PFSK-1 (cell line): ENCODE results near the gene EIF4B. TPM values are rescaled to one million over a fixed set of nuclear protein-coding genes. Genes with fewer than 3 reads are reported as not detected.

Experiments
- FOXP2 ChIP-seq: optimal IDR thresholded peaks from 2 replicates; pipeline ENCODE3; 2011; ENCODE audit warnings: borderline replicate concordance, control low read depth, inconsistent platforms; ENCODE audit not compliant: insufficient read depth; ENCODE audit errors: extremely low read length, extremely low read depth
- POLR2AphosphoS5 ChIP-seq: IDR thresholded peaks from 2 replicates; pipeline ENCODE4 v1.6.1; 2012; ENCODE audit warnings: low read depth, mild to moderate bottlenecking, control low read depth, low read length, moderate library complexity
- SIN3A ChIP-seq: IDR thresholded peaks from 2 replicates; pipeline ENCODE4 v1.6.1; 2012; ENCODE audit warnings: mild to moderate bottlenecking, low read length, moderate library complexity, borderline replicate concordance; ENCODE audit not compliant: insufficient read depth
- TAF1 ChIP-seq: IDR thresholded peaks from 2 replicates; pipeline ENCODE4 v1.6.1; 2012; ENCODE audit warnings: low read length, control low read depth, borderline replicate concordance; ENCODE audit not compliant: insufficient read depth
- polyA plus RNA-seq: library from polyadenylated mRNA; unstranded; fragments of >200 nt; gene quantifications from one replicate; pipeline ENCODE4 v1.2.1, GENCODE V29; 2012; ENCODE audit warnings: low read depth, missing spikeins; ENCODE audit not compliant: insufficient read length
- TF ChIP-seq, protein P1 (sequence below), 2 experiments: IDR thresholded peaks; 2 replicates each; pipeline versions ENCODE4 v1.6.1 to v1.8.0; 2011 to 2012; ENCODE audit warnings: low read depth in 2 of 2, low read length in 2 of 2, control low read depth in 1 of 2, inconsistent platforms in 1 of 2, mild to moderate bottlenecking in 1 of 2, moderate library complexity in 1 of 2; ENCODE audit not compliant: insufficient read depth in 1 of 2

Gene EIF4B, protein sequence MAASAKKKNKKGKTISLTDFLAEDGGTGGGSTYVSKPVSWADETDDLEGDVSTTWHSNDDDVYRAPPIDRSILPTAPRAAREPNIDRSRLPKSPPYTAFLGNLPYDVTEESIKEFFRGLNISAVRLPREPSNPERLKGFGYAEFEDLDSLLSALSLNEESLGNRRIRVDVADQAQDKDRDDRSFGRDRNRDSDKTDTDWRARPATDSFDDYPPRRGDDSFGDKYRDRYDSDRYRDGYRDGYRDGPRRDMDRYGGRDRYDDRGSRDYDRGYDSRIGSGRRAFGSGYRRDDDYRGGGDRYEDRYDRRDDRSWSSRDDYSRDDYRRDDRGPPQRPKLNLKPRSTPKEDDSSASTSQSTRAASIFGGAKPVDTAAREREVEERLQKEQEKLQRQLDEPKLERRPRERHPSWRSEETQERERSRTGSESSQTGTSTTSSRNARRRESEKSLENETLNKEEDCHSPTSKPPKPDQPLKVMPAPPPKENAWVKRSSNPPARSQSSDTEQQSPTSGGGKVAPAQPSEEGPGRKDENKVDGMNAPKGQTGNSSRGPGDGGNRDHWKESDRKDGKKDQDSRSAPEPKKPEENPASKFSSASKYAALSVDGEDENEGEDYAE
- 250 TPM for polyA plus RNA-seq

DNA sequence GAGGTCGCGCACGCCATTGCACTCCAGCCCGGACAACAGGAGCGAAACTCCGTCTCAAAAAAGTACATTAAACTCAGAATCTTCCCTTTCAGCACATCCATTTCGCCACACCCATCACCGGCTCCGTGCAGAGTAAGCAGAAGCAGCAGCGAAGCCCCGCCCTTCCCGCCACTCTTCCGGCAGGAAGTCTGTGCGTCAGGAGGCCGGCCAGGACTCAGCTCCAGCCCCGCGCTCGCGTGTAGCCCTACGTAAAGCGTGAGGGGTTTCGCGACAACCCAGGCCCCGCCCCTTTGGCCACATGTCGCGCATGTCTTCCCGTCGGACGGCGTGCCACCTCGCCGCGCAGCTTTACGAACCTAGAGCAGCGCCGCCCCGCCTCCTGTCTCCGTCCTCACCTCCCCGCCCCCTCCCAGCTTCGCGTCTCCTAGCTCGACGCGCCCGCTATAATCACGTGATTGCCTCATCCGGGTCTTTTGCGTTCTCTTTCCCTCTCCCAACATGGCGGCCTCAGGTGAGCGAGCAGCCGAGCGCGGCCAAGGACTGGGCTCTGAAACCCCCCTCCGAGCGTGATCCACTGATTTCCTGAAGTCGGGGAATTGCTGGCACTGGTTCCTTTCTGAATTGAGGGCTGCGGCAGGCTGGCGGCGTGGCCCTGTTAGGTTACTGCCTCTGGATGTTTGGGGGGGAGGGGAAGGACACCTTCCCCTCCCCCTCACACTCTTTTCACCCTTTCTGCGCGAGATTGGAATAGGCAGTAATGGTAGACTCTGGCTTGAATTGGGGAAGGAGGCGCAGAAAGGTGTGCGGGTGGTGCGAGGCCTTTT, at the start of gene EIF4B:
Gene EIF4B, plus strand, starts transcription at position 471 of the 824 bp plus-strand sequence. Its CDS starts 28 bp downstream, at position 499.
- TF ChIP-seq, protein P1, sequence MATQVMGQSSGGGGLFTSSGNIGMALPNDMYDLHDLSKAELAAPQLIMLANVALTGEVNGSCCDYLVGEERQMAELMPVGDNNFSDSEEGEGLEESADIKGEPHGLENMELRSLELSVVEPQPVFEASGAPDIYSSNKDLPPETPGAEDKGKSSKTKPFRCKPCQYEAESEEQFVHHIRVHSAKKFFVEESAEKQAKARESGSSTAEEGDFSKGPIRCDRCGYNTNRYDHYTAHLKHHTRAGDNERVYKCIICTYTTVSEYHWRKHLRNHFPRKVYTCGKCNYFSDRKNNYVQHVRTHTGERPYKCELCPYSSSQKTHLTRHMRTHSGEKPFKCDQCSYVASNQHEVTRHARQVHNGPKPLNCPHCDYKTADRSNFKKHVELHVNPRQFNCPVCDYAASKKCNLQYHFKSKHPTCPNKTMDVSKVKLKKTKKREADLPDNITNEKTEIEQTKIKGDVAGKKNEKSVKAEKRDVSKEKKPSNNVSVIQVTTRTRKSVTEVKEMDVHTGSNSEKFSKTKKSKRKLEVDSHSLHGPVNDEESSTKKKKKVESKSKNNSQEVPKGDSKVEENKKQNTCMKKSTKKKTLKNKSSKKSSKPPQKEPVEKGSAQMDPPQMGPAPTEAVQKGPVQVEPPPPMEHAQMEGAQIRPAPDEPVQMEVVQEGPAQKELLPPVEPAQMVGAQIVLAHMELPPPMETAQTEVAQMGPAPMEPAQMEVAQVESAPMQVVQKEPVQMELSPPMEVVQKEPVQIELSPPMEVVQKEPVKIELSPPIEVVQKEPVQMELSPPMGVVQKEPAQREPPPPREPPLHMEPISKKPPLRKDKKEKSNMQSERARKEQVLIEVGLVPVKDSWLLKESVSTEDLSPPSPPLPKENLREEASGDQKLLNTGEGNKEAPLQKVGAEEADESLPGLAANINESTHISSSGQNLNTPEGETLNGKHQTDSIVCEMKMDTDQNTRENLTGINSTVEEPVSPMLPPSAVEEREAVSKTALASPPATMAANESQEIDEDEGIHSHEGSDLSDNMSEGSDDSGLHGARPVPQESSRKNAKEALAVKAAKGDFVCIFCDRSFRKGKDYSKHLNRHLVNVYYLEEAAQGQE (IDR thresholded peaks at IDR 0.05; ENCODE audit: insufficient read depth in 1 of 2, low read depth in 2 of 2, low read length in 2 of 2), result peak in 1 of 2 experiments; percentile 38; a peak in 1 of 4 replicates
- TF ChIP-seq TAF1, result peak; percentile 88; the same call in 1 of the 2 replicates
- TF ChIP-seq FOXP2, result peak; percentile 89
- no peak for TF ChIP-seq SIN3A
- peak; percentile 65 for TF ChIP-seq POLR2AphosphoS5

DNA sequence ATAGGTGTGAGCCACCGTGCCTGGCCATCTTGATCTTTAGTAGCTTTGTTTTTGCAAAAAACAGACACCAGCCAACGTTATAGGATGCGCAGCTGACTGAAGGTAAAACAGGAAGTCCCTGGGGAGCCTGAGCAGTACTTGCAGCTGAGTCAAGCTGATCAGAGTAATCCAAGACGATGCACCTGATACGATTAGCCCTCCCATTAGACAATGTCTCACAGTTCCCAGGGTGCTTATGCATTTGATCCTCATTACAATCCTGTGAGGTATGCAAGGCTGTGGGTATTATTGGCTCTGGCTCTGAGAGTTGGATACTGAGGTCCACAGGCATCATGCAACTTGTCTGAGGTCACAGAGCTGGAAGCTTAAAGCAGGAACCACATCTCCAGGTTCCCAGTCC, 49.3 kb upstream of the EIF4B start:
- TF ChIP-seq POLR2AphosphoS5 (no peak), TAF1 (no peak), SIN3A (no peak), FOXP2 (no peak)
- TF ChIP-seq, protein P1 (IDR thresholded peaks at IDR 0.05; ENCODE audit: insufficient read depth in 1 of 2, low read depth in 2 of 2, low read length in 2 of 2), result no peak

DNA sequence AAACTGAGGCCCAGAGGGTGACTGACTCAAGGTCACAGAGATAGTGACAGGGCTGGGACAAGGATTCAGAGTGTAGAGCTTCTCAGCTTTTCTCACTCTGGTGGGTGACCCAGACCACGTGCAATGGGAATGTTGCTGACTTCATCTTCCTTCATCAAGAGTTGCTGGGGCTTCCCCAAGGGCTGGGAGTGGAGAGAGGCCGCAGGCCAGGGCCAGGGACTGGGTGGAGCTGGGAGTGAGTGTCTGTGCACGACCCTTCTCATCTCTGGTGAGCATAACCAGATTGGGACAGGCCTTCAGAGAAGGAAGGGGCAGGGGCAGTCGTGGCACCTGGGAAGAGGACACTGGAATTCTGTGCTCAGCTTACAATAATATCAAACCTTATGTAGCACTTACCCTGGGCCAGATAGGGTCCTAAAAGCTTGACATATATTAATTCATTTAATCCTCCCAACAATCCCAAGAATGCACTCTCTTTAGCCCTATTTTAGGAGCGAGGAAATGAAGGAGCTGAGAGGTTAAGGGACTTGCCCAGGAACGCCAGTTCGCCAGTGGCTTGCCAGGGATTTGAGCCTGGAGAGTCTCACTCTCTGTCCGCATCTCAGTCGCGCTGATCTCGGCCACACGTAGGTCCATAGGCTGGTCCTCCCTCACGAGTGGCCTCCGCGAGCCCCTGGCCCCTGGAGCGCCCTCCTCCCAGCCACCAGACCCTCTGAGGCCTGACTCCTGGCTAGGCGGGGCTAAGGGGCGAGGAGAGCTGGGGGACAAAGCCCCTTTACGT, 41.5 kb upstream of the EIF4B start:
- TF ChIP-seq, protein P1 (IDR thresholded peaks at IDR 0.05; ENCODE audit: insufficient read depth in 1 of 2, low read depth in 2 of 2, low read length in 2 of 2), result no peak
- TF ChIP-seq TAF1, result no peak
- TF ChIP-seq SIN3A, result no peak
- no peak for TF ChIP-seq POLR2AphosphoS5
- TF ChIP-seq FOXP2, result no peak

DNA sequence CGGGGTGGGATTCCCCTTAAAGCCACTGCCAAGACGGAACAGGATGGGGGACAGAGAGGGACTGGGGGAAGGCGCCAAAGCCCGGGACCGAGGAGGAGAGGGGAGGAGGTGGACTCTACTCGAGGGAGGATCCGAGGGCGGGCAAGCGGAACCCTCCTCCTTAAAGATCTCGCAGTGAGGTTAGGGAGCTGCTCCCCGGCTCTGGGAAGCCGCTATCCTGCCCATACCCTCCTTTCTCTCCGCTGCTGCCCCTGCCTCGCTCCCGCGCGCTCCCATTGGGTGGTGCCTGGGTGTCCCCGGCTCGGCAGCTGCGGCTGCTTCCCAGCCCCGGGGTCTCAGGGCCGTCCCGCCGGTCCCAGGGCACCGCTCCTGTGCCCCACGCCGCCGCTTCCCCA, 40.9 kb upstream of the EIF4B start:
- TF ChIP-seq SIN3A (no peak), FOXP2 (no peak), TAF1 (no peak), POLR2AphosphoS5 (no peak)
- TF ChIP-seq, protein P1 (IDR thresholded peaks at IDR 0.05; ENCODE audit: insufficient read depth in 1 of 2, low read depth in 2 of 2, low read length in 2 of 2), result no peak
